ENCODE results near the gene C12orf75.

DNA sequence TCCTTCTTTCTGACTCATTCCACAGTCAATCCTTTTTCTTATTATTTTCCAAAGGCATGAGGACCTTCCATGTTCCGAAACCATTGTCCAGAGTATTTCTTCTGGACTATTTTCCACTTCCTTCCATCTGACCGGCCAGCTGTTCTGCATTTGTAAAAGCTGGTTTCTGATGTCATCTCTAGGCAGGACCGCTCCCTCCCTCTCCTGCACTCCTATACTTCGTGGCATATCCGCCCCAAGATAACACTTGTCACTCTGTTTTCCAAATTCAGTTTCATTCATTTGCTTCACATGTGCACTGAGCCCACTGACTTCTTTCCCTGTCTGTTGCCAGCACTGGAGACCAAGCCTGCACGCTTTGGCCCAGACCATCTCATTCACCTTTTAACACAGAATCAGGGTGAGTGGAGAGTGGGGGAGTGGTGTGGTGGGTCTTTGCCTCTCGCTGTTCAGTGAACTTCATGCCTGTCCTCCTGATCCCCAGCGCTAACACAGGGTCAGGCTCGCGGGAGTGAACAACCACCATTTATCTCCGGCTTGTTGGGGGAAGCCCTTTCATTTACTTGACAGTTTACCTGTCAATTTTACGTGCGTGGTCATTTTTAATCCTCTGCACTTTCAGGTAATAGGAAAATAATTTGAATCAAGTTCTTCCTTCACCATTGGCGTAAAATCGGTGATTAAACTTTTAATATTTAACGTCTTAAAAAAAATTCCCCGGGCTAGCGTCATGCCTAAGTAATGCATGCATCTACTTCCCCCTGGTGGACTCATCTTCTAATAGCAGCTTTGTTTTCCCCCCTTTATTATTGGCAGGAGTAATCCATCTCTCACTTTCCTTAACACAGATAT, 52.5 kb downstream of the C12orf75 start:
- TF ChIP-seq POLR2A (IDR thresholded peaks at IDR 0.05) = no peak
- TF ChIP-seq, protein P1, sequence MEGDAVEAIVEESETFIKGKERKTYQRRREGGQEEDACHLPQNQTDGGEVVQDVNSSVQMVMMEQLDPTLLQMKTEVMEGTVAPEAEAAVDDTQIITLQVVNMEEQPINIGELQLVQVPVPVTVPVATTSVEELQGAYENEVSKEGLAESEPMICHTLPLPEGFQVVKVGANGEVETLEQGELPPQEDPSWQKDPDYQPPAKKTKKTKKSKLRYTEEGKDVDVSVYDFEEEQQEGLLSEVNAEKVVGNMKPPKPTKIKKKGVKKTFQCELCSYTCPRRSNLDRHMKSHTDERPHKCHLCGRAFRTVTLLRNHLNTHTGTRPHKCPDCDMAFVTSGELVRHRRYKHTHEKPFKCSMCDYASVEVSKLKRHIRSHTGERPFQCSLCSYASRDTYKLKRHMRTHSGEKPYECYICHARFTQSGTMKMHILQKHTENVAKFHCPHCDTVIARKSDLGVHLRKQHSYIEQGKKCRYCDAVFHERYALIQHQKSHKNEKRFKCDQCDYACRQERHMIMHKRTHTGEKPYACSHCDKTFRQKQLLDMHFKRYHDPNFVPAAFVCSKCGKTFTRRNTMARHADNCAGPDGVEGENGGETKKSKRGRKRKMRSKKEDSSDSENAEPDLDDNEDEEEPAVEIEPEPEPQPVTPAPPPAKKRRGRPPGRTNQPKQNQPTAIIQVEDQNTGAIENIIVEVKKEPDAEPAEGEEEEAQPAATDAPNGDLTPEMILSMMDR (IDR thresholded peaks at IDR 0.05) = peak; percentile 62 to 66
- no peak for TF ChIP-seq EP300 (IDR thresholded peaks at IDR 0.05)
